GM21619 (cell line): Measurements from ENCODE around the gene FRMD5.
"Not testable (repeated sequence)": the region's sequence is repeated elsewhere in the genome, so short reads cannot be mapped to it uniquely, and the experiment has no call there.

Experiments
- ATAC-seq: cut with Tn5 transposase; IDR thresholded peaks from one replicate; pipeline ENCODE4 v1.9.1; 2021; ENCODE audit not compliant: unreplicated experiment

The FRMD5 gene

GRCh38 chr15:44034933-44035624, 160.0 kb downstream of the FRMD5 start:
- no peak for ATAC-seq

- no peak for ATAC-seq
Observed at GRCh38 chr15:44034334-44034733, 160.7 kb downstream of the FRMD5 start.

- no peak for ATAC-seq
Observed at GRCh38 chr15:44033894-44034293, 161.2 kb downstream of the FRMD5 start.

DNA sequence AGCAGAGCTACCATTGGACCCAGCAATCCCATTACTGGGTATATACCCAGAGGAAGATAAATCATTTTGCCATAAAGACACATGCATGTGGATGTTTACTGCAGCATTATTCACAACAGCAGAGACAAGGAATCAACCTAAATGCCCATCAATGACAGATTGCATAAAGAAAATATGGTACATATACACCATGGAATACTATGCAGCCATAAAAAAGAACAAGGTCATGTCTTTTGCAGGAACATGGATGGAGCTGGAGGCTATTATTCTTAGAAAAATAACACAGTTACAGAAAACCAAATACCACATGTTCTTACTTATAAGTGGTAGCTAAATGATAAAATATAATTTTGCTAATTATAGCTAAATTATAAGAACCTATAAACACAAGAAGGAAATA, 162.3 kb downstream of the FRMD5 start:
- not testable (repeated sequence) for ATAC-seq

DNA sequence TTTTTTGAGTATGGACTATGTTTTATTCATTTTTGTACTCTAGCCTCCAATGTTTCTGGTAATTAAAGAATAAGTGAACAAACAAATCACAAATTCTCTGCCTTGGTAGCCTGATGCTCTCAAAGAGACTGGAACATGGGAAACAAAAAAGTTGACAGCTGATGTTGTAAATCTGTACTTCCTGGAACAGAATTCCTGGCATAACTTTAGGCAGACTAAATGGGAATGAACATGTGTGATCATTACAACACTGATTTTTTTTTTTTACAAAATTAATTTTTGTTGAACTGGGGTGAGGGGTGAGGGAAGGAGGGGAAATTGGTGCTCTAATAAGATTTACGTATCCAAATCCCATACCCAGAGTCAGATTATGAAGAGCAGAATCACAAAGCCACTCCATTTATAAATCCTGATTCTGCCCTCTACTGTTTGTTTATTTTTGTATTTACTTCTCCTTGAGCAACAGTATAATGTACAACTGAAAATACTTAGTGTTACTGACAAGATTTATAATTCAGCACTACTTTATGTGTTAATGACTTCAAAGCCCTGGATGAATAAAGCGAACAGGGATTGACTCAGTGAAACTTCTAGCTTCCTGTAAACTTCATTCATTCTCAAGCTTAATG, 165.0 kb downstream of the FRMD5 start:
- no peak for ATAC-seq

- ATAC-seq = no peak
Observed at GRCh38 chr15:44029003-44029402, 166.1 kb downstream of the FRMD5 start.

GRCh38 chr15:44028349-44028748, 166.7 kb downstream of the FRMD5 start:
- ATAC-seq = no peak

GRCh38 chr15:44024155-44024554, 170.9 kb downstream of the FRMD5 start:
- no peak for ATAC-seq

DNA sequence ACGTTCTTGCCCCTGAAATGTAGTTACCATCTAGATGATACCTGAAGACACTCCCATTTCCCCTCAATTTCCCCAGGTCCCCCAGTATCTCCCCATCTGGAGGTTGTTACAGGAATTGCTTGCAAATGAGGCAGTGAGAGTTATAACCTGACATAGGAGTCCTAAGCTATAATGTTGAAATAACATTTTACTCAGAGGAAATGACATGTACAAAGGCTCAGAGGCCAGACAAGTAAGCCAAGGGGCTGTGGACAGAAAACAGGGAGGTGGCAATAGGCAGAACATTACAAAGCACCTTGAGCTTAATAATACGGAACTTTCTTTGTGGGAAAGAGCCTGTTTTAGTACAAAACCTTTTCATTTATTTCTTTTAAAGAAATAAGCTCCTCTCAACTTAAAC, 171.9 kb downstream of the FRMD5 start:
- no peak for ATAC-seq

GRCh38 chr15:44018151-44018550, 176.9 kb downstream of the FRMD5 start:
- ATAC-seq = no peak

GRCh38 chr15:44015545-44016305, 179.3 kb downstream of the FRMD5 start:
- ATAC-seq = no peak

- ATAC-seq = no peak
Observed at GRCh38 chr15:44011238-44011854, 183.7 kb downstream of the FRMD5 start.

GRCh38 chr15:44010089-44010488, 185.0 kb downstream of the FRMD5 start:
- ATAC-seq = no peak

DNA sequence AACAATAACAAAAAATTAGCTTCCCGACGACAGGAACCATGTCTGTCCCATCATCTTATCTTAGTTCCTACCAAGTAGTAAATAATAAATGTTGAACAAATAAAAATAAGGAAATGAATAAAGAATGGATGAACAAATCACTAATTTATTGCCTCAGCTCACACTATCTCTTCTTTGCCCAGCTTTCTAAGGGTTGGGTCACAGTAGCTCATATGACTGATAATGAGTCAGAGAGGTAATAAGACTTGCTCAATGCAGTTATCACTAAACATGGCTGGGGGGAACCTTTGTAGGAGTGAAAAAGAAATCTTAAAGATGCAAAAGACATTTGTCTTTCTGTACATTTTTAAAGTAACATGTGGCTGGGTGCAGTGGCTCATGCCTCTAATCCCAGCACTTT, 186.0 kb downstream of the FRMD5 start:
- no peak for ATAC-seq

- not testable (repeated sequence) for ATAC-seq
Observed at GRCh38 chr15:44000248-44000647, 194.8 kb downstream of the FRMD5 start.

DNA sequence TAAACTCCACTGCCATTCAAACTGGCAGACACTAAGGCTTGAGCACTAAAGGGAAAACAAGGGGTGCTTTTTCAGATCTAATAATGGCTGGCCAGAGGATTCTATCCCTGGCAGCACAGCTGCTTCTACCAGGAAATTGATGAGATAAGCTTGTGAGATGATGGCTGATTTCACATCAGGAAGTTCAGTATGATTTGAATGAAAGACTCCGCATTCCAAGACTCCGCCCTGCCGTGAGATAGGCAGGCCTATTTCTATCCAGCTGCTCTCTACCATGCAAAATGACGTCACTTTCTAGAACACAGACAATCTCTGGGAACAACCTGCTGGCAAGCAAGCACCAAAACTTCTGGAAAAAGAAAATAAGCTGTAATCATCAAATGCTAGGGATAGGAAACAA, 196.5 kb downstream of the FRMD5 start:
- ATAC-seq = no peak

- no peak for ATAC-seq
Observed at GRCh38 chr15:43991206-43991605, 203.9 kb downstream of the FRMD5 start.

- ATAC-seq = no peak
Observed at GRCh38 chr15:43989938-43990337, 205.1 kb downstream of the FRMD5 start.

DNA sequence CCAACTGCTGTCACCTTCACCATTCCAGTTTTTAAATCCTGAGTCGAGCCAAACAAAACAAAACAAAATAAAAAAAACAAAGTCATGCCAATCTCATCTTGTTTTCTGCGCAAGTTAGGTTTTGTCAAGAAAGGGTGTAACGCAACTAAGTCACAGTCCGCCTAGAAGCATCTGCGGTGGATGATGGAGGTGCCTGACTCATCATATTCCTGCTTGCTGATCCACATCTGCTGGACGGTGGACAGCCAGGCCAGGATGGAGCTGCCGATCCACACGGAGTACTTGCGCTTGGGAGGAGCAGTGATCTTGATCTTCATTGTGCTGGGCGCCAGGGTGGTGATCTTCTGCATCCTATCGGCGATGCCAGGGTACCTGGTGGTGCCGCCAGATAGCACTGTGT, 206.2 kb downstream of the FRMD5 start:
- no peak for ATAC-seq

DNA sequence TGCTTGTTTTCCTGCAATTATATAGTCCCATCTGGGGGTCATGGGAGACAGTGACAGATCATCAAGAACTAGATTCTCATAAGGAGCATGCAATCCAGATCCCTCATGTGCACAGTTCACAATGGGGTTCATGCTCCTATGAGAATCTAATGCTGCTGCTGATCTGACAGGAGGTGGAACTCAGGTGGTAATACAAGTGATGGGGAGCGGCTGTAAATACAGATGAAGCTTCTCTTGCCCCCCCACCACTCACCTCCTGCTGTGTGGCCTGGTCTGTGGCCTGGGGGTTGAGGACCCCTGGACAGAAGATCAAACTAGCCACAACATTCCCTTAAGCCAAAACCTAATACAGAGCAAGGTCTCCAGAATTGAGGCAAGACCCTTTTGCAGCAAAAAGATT, 207.1 kb downstream of the FRMD5 start:
- no peak for ATAC-seq

DNA sequence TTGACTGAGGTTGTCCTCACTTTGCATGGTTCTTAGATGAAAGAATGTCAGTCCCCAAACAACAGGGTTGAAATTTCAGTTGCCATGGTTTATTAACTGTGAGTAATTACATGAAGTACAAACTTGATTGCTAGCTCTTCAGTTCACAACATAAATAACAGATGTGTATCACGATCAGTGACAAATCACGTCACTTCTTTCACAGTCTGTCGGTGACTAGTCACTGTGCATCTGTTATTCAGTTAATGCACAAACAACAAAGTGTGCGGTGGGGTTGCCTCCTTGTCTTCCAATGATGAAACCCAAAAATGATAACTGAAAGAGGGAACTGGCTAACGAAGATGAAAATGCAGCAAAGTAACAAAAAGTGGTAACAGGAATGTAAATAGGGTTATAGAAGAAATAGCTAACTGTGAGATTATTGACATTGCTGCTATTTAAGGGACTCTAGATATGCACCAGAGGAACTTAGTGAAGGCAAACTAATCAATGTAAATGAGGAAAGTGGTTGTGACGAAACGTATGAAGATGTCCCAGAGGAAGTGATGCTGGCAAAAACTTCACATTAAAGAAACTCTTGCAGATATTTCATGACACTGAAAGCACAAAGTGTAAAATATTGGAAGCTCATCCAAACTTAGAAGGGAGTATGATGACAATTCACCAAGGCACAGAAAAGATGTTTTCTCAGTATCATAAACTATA, 208.9 kb downstream of the FRMD5 start:
- ATAC-seq = no peak
